SK-N-SH treated with all-trans-retinoic acid at 6 μM for 48 hours (cell line): ENCODE data around the gene ARHGAP8.

Experiments
- ARNTL ChIP-seq: fragments of 450-650 bp; formaldehyde crosslinking; IDR thresholded peaks from 2 replicates; pipeline ENCODE4 v1.5.0; 2020; ENCODE audit warnings: low read depth, mild to moderate bottlenecking, moderate library complexity, borderline replicate concordance
- ESRRG ChIP-seq: fragments of 250-450 bp; sonication (Bioruptor Pico); IDR thresholded peaks from 2 replicates; pipeline ENCODE4 v1.6.1; 2021; ENCODE audit warnings: mild to moderate bottlenecking
- GLIS3 ChIP-seq: fragments of 250-450 bp; sonication (Bioruptor Pico); IDR thresholded peaks from 2 replicates; pipeline ENCODE4 v1.5.0; 2020; ENCODE audit warnings: mild to moderate bottlenecking, moderate library complexity
- PPARA ChIP-seq: fragments of 250-450 bp; sonication (Bioruptor Pico); IDR thresholded peaks from 2 replicates; pipeline ENCODE4 v1.5.0; 2020; ENCODE audit warnings: mild to moderate bottlenecking, borderline replicate concordance
- RARB ChIP-seq: fragments of 250-450 bp; sonication (Bioruptor Pico); IDR thresholded peaks from 2 replicates; pipeline ENCODE4 v1.8.0; 2021; ENCODE audit warnings: mild to moderate bottlenecking, moderate library complexity
- SNAI2 ChIP-seq: fragments of 250-450 bp; sonication (Bioruptor Pico); IDR thresholded peaks from 2 replicates; pipeline ENCODE4 v1.5.0; 2020; ENCODE audit warnings: mild to moderate bottlenecking, moderate library complexity
- TCF4 ChIP-seq: fragments of 250-450 bp; sonication (Bioruptor Pico); IDR thresholded peaks from 2 replicates; pipeline ENCODE4 v1.8.0; 2021; ENCODE audit warnings: mild to moderate bottlenecking, moderate library complexity, borderline replicate concordance
- ZC3H10 ChIP-seq: fragments of 250-450 bp; sonication (Bioruptor Pico); IDR thresholded peaks from 2 replicates; pipeline ENCODE4 v1.5.1; 2021; ENCODE audit warnings: mild to moderate bottlenecking, moderate library complexity
- ZFP3 ChIP-seq: fragments of 250-450 bp; sonication (Bioruptor Pico); IDR thresholded peaks from 2 replicates; pipeline ENCODE4 v1.5.0; 2020; ENCODE audit warnings: mild to moderate bottlenecking, moderate library complexity
- ZFP30 ChIP-seq: fragments of 450-650 bp; formaldehyde crosslinking; IDR thresholded peaks from 2 replicates; pipeline ENCODE4 v1.5.0; 2022; ENCODE audit warnings: mild to moderate bottlenecking, moderate library complexity
- TF ChIP-seq, protein P1 (sequence below): fragments of 250-450 bp; sonication (Bioruptor Pico); IDR thresholded peaks from 2 replicates; pipeline ENCODE4 v1.5.1; 2021; ENCODE audit warnings: mild to moderate bottlenecking, moderate library complexity
- TF ChIP-seq, protein P2 (sequence below): fragments of 250-450 bp; sonication (Bioruptor Pico); IDR thresholded peaks from 2 replicates; pipeline ENCODE4 v1.8.0; 2021; ENCODE audit warnings: low read depth, mild to moderate bottlenecking, moderate library complexity, borderline replicate concordance
- TF ChIP-seq, protein P3 (sequence below): fragments of 250-450 bp; sonication (Bioruptor Pico); IDR thresholded peaks from 2 replicates; pipeline ENCODE4 v1.8.0; 2020; ENCODE audit warnings: mild to moderate bottlenecking, moderate library complexity, borderline replicate concordance
- TF ChIP-seq, protein P4 (sequence below): fragments of 250-450 bp; sonication (Bioruptor Pico); IDR thresholded peaks from 2 replicates; pipeline ENCODE4 v1.5.1; 2020; ENCODE audit warnings: low read depth, mild to moderate bottlenecking, moderate library complexity

DNA sequence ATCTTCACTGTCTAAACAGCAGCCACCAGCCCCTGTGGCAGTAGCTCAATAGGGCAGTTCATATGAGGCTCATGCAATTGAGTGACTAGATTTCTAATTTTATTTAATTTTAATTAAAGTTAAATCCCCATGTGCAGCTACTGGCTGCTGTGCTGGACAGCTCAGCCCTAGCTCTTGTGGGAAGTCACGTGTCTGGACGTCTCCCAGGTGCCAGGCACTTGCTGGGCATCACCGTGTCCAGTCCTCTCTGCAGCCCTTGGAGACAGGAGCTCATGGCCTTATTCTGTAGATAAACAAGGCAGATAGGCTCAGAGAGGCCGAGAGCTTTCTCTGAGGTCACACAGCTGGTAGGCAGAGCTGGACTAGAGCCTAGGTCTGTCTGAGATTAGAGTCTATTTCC lies 95.0 kb downstream of the ARHGAP8 start:
- no peak for TF ChIP-seq SNAI2
- TF ChIP-seq GLIS3 (CRISPR knock-in tag): no peak
- TF ChIP-seq ZC3H10 (CRISPR knock-in tag): no peak
- no peak for TF ChIP-seq ZFP3 (CRISPR knock-in tag)
- TF ChIP-seq TCF4 (CRISPR knock-in tag): no peak
- TF ChIP-seq, protein P1, sequence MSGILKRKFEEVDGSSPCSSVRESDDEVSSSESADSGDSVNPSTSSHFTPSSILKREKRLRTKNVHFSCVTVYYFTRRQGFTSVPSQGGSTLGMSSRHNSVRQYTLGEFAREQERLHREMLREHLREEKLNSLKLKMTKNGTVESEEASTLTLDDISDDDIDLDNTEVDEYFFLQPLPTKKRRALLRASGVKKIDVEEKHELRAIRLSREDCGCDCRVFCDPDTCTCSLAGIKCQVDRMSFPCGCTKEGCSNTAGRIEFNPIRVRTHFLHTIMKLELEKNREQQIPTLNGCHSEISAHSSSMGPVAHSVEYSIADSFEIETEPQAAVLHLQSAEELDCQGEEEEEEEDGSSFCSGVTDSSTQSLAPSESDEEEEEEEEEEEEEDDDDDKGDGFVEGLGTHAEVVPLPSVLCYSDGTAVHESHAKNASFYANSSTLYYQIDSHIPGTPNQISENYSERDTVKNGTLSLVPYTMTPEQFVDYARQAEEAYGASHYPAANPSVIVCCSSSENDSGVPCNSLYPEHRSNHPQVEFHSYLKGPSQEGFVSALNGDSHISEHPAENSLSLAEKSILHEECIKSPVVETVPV: no peak
- TF ChIP-seq, protein P2, sequence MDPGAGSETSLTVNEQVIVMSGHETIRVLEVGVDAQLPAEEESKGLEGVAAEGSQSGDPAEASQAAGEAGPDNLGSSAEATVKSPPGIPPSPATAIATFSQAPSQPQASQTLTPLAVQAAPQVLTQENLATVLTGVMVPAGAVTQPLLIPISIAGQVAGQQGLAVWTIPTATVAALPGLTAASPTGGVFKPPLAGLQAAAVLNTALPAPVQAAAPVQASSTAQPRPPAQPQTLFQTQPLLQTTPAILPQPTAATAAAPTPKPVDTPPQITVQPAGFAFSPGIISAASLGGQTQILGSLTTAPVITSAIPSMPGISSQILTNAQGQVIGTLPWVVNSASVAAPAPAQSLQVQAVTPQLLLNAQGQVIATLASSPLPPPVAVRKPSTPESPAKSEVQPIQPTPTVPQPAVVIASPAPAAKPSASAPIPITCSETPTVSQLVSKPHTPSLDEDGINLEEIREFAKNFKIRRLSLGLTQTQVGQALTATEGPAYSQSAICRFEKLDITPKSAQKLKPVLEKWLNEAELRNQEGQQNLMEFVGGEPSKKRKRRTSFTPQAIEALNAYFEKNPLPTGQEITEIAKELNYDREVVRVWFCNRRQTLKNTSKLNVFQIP (CRISPR knock-in tag): no peak
- TF ChIP-seq, protein P3, sequence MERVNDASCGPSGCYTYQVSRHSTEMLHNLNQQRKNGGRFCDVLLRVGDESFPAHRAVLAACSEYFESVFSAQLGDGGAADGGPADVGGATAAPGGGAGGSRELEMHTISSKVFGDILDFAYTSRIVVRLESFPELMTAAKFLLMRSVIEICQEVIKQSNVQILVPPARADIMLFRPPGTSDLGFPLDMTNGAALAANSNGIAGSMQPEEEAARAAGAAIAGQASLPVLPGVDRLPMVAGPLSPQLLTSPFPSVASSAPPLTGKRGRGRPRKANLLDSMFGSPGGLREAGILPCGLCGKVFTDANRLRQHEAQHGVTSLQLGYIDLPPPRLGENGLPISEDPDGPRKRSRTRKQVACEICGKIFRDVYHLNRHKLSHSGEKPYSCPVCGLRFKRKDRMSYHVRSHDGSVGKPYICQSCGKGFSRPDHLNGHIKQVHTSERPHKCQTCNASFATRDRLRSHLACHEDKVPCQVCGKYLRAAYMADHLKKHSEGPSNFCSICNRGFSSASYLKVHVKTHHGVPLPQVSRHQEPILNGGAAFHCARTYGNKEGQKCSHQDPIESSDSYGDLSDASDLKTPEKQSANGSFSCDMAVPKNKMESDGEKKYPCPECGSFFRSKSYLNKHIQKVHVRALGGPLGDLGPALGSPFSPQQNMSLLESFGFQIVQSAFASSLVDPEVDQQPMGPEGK (CRISPR knock-in tag): no peak
- no peak for TF ChIP-seq ESRRG
- no peak for TF ChIP-seq PPARA (CRISPR knock-in tag)
- TF ChIP-seq ARNTL (CRISPR knock-in tag): no peak
- no peak for TF ChIP-seq ZFP30 (CRISPR knock-in tag)
- TF ChIP-seq, protein P4, sequence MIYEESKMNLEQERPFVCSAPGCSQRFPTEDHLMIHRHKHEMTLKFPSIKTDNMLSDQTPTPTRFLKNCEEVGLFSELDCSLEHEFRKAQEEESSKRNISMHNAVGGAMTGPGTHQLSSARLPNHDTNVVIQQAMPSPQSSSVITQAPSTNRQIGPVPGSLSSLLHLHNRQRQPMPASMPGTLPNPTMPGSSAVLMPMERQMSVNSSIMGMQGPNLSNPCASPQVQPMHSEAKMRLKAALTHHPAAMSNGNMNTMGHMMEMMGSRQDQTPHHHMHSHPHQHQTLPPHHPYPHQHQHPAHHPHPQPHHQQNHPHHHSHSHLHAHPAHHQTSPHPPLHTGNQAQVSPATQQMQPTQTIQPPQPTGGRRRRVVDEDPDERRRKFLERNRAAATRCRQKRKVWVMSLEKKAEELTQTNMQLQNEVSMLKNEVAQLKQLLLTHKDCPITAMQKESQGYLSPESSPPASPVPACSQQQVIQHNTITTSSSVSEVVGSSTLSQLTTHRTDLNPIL (CRISPR knock-in tag): no peak
- TF ChIP-seq RARB: no peak
